ENCODE results near the gene LEFTY2.
"Not testable (repeated sequence)": the region's sequence is repeated elsewhere in the genome, so short reads cannot be mapped to it uniquely, and the experiment has no call there.

The LEFTY2 gene

GRCh38 chr1:225954753-225955152 is 13.7 kb upstream of the LEFTY2 start:
- no peak for DNase-seq (ENCODE audit: low read depth in 1 of 2, low spot score in 1 of 2)

DNA sequence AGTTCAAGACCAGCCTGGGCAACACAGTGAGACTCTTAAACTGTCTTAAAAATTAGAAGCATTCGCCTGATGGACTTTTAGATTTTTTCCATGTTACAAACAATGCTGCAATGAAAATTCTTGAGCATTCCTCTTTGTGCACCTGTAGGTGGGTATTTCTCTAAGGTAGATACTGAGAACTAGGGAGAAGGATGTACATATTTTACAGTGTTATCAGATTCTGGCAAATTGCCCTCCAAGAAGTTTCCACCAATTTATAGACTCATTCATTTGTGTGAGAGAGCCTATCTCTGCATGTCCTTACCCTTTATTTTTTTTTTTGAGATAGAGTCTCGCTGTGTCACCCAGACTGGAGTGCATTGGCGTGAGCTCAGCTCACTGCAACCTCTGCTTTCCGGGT is 12.3 kb upstream of the LEFTY2 start:
- no peak for DNase-seq (ENCODE audit: low read depth in 1 of 2, low spot score in 1 of 2)

GRCh38 chr1:225950905-225951497 is 10.0 kb upstream of the LEFTY2 start:
- no peak for DNase-seq (ENCODE audit: low read depth in 1 of 2, low spot score in 1 of 2)

GRCh38 chr1:225949041-225949440 is 8.0 kb upstream of the LEFTY2 start:
- DNase-seq (ENCODE audit: low read depth in 1 of 2, low spot score in 1 of 2): no peak

- no peak for DNase-seq (ENCODE audit: low read depth in 1 of 2, low spot score in 1 of 2)
Measured at GRCh38 chr1:225946803-225947202, 5.8 kb upstream of the LEFTY2 start.

- no peak for DNase-seq (ENCODE audit: low read depth in 1 of 2, low spot score in 1 of 2)
Measured at GRCh38 chr1:225946082-225946620, 5.1 kb upstream of the LEFTY2 start.

- DNase-seq (ENCODE audit: low read depth in 1 of 2, low spot score in 1 of 2): no peak
Measured at GRCh38 chr1:225945564-225945963, 4.5 kb upstream of the LEFTY2 start.

- DNase-seq (ENCODE audit: low read depth in 1 of 2, low spot score in 1 of 2): no peak
Measured at GRCh38 chr1:225944951-225945350, 3.9 kb upstream of the LEFTY2 start.

GRCh38 chr1:225944387-225944786 is 3.4 kb upstream of the LEFTY2 start:
- no peak for DNase-seq (ENCODE audit: low read depth in 1 of 2, low spot score in 1 of 2)

DNA sequence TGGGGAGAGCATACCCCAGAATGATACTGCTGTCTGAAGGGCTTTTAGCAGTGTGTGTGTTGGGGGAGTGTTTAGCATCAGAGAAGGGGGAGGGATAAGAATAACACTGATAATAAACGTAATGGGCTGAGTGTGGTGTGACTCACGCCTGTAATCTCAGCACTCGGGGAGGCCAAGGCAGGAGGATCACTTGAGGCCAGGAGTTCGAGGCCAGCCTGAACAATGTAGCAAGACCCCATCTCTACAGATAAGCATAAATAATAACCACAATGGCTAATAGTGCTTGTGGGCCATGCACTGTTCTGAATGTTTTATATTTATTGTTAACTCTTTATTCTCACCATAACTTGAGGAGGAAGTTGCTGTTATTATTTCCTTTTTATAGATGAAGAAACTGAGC is 2.6 kb upstream of the LEFTY2 start:
- DNase-seq (ENCODE audit: low read depth in 1 of 2, low spot score in 1 of 2): no peak

DNA sequence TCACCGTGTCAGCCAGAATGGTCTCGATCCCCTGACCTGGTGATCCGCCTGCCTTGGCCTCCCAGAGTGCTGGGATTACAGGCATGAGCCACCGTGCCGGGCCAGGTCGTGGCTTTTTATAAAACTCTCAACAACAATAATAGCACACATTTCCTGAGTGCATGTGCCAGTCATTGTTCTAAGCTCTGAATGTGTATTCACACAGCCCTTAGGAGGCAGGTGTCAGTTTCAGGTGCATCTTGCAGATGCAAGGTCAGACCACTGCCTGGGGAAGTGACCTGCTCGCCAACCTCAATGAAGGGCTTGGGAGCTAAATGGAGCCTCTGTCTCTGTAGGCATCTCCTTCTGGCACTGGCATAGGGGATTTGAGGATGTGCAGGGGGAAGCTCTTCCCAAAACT is 1.6 kb upstream of the LEFTY2 start:
- no peak for DNase-seq (ENCODE audit: low read depth in 1 of 2, low spot score in 1 of 2)

DNA sequence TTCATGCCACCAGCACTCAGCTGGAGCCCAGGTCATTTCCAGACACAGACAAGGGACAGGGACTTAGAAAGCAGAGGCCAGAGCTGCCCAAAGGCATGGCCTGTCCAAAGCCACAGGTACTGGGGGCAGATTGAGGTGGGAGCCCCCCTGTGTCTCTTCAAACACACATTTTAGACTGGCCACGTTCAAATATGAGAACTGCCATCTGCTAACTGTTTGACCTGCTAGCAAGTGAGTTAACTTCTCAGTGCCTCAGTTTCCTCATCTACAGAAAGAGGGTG is 862 bp upstream of the LEFTY2 start:
- no peak for DNase-seq (ENCODE audit: low read depth in 1 of 2, low spot score in 1 of 2)

GRCh38 chr1:225940385-225941151 is 452 bp downstream of the LEFTY2 start:
- DNase-seq (ENCODE audit: low read depth in 1 of 2, low spot score in 1 of 2): no peak

GRCh38 chr1:225939939-225940310 is 1.1 kb downstream of the LEFTY2 start:
- DNase-seq (ENCODE audit: low read depth in 1 of 2, low spot score in 1 of 2): not testable (repeated sequence)

DNA sequence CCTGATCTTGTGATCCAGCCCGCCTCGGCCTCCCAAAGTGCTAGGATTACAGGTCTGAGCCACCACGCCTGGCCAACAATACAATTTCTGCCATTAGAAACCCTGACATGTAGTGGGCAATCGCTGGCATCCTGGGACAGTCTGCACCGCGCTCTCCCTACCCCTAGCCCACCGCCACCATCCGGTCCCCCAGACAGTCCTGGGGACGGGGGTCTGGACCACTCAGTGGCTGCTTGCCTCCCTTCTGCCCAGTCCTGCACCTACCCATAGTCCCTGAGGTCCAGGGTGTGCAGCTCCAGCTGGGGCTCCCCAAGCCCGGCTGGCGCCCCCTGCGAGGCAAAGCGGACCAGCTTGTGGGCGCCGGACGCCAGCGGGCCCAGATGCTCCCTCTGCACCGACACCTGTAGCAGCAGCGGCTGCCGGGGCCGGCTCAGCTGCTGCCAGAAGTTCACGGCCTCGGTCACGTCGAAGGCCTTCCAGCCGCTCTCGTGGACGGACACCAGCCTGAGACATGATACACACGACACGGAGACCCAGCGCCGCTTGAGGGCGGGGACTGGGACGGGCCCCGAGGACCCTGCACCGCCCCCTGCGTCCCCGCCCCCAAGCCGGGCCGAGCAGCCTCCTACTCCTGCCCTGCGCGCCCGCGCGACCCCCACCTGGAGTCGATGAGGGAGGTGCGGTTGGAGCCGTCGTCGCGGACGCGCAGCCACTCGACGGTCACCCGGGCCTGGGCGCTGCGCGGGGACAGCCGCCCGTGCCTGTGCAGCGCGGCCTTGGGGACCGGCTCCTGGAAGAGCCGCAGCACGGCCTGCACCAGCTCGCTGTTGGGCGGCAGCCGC is 1.7 kb downstream of the LEFTY2 start:
- not testable (repeated sequence) for DNase-seq (ENCODE audit: low read depth in 1 of 2, low spot score in 1 of 2)

DNA sequence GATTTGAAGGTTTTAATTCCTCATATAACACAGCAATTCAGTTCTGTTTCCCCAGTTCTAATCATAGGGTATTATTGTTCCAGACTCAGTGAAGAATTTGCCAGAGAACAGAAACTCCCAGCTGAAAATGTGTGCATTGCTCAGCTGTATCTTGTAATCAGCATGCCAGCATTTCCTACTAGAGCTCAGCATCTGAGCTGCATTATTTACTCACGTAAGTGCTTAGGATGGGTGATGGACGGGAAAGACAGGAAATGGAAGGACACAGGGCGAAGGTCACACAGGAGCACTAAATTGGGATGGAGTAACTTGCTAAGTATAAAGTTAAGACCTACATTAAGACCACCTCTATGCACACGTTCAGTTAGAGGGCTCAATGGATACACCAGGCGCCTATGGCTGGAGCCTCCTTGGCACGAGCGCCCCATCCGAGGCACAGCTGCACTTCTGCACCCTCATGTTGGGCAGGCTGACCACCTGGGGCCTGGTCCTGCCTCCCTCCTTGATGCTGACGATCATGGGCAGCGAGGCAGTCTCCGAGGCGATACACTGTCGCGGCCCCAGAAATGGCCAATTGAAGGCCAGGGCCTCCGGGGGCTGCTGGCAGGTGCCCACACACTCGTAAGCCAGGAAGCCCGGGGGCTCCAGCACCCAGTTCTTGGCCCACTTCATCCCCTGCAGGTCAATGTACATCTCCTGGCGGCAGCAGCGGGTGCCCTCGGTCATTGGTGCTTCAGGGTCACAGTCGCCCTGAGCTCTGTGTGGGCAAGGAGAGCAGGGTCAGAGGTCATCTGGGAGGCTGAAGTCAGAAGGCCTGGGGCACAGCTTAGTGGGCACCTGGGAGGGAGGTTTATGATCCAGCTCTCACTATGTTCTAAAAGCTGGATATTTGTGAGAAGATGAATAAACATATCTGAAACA is 3.7 kb downstream of the LEFTY2 start:
- DNase-seq (ENCODE audit: low read depth in 1 of 2, low spot score in 1 of 2): no peak

- DNase-seq (ENCODE audit: low read depth in 1 of 2, low spot score in 1 of 2): no peak
Measured at GRCh38 chr1:225936523-225936922, 4.5 kb downstream of the LEFTY2 start.

DNA sequence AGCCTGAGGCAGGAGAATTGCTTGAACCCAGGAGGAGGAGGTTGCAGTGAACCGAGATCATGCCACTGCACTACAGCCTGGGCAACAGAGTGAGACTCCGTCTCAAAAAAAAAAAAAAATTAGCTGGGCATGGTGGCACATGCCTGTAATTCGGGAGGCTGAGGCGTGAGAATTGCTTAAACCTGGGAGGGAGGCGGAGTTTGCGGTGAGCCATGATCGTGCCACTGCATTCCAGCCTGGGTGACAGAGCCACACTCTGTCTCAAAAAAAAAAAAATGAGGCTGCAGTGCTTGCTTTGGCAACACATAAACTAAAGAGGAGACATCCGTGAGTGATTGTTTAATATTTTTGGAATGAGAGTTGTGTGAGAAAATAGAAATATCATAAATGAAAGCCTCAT is 4.9 kb downstream of the LEFTY2 start:
- not testable (repeated sequence) for DNase-seq (ENCODE audit: low read depth in 1 of 2, low spot score in 1 of 2)

GRCh38 chr1:225934711-225935110 is 6.3 kb downstream of the LEFTY2 start:
- DNase-seq (ENCODE audit: low read depth in 1 of 2, low spot score in 1 of 2): no peak

- DNase-seq (ENCODE audit: low read depth in 1 of 2, low spot score in 1 of 2): no peak
Measured at GRCh38 chr1:225933072-225933471, 7.9 kb downstream of the LEFTY2 start.

Measured in stimulated activated CD4-positive, alpha-beta T cell treated with anti-CD3 and anti-CD28 coated beads, Interleukin-15, amount 100 ng/mL, for 1 hour (primary cell).